Forelimb muscle (tissue), 1 donor: ENCODE data around the gene FOXRED2. TPM values are rescaled to one million over a fixed set of nuclear protein-coding genes. Genes with fewer than 3 reads are reported as not detected.
"Not testable (repeated sequence)": the region's sequence is repeated elsewhere in the genome, so short reads cannot be mapped to it uniquely, and the experiment has no call there.

Source experiments
- DNase-seq: peaks from one replicate; pipeline ENCODE4 v3.0.0-alpha.2; 2013; ENCODE audit warnings: low read depth
- polyA plus RNA-seq: library from polyadenylated mRNA; unstranded; fragments of 120-200 nt; gene quantifications from one replicate; pipeline ENCODE4 v1.2.1, GENCODE V29; 2013; ENCODE audit not compliant: insufficient read length

FOXRED2 gene
- polyA plus RNA-seq, 1 donor = 17.3 TPM

DNA sequence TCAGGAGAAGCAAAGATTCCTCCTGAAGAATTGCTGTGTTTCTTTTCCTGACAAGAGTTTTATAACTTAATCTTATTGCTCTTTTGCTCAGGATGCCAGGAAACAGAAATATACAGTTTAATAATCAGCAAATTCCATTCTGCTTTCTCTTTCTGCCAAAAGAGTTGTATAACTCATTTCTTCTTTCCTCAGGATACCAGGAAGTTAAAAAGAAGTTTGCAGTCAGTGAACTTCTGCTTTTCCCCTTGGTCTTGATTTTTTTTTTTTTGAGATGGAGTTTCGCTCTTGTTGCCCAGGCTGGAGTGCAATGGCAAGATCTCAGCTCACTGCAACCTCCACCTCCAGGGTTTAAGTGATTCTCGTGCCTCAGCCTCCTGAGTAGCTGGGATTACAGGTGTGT is 13.1 kb upstream of the FOXRED2 start:
- DNase-seq = not testable (repeated sequence)

DNA sequence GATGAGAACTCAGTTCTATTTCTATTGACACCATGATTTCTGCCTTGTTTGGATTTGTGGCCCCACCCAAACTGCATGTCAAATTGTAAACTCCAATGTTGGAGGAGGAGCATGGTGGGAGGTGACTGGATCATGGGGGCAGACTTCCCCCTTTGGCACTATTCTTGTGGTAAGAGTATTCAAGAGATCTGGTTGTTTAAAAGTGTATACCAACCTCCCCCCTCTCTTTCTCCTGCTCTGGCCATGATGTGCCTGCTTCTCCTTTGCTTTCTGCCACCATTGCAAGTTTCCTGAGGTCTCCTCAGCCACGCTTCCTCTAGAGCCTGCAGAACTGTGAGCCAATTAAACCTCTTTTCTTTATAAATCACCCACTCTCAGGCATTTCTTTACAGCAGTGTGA is 7.9 kb upstream of the FOXRED2 start:
- no peak for DNase-seq

GRCh38 chr22:36512991-36513390 is 6.2 kb upstream of the FOXRED2 start:
- DNase-seq = no peak

DNA sequence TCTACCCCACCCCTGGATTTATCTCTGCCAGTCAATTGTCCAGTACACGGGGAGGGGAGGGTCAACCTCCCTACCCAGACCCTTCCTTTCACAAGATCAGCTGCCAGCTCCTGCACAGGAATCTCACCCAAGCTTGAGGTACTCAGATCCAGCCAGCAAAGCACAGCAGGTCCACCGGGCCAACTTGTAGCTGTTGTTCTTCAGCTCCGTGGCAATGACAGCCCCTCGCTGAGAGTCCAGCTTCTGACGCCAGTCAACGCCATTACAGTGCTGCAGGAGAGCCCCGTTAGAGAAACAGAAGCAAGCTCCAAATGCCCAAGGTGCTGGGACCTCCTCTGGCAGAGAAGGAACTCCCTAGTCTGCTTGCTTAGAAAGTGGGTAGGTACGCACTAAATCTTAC is 5.5 kb upstream of the FOXRED2 start:
- DNase-seq = no peak

DNA sequence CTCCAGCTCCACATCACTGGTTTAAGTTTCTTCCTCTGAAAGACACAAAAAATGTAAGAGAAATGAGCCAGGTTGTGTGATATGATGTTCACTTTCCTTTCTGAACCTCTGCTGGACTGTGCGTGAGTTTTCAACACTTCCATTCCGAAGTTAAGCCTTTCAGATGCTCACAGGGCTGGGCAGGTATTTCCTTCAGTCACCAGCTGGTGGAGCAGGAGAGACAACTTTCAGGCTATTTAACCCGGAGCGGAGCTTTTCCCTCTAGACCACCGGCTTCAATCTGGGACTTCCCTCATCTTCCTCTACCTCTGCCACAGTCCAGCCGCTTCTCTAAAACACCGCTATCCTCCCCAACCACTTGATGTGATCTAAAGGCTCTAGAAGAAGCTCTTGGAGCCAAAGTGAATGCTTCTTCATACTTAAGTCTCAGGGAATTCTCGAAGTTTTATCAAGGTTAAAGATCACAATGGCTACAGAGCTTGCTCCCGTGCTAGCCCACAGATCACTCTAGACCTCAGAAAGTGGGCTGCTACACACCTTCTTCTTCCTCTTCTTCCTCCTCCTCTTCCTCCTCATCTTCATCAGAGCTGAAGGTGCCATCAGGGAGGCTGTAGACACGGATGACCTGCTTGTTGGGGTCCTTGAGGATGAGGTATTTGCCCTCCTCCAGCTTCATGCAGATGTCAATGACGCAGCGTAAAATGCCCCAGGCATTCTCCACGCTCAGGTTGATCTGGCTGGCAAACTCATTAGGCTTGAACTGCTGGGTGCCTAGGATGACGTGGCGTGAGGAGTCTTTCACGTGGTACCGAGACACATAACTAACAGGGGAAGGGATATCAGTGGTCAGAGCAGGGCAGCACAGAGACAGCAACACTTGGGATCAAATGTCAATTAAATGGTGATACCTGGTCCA is 4.4 kb upstream of the FOXRED2 start:
- no peak for DNase-seq

- no peak for DNase-seq
Measured at GRCh38 chr22:36510384-36510783, 3.5 kb upstream of the FOXRED2 start.

DNA sequence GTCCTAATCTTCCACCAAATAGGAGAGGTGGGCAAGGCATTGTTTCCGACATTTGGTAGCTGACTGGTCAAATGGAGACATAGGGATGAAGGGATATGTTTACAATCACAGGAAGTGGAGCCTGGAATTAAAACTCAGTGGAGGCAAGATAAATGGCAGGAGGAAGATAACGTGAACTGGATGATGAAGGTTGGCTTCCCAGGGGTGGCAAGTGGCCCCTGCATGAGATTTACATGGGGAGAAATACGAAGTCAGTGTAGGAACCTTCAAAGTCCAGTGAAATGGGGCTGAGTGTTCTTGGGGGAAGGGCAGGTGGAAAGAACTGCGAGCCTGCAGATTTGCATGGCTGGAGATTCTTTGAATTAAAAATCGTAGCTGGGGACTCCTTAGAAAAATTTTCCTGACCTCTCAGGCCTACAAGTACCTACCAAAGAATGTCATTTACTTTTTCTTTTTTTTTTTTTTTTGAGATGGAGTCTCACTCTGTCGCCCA is 724 bp upstream of the FOXRED2 start:
- DNase-seq = no peak

DNA sequence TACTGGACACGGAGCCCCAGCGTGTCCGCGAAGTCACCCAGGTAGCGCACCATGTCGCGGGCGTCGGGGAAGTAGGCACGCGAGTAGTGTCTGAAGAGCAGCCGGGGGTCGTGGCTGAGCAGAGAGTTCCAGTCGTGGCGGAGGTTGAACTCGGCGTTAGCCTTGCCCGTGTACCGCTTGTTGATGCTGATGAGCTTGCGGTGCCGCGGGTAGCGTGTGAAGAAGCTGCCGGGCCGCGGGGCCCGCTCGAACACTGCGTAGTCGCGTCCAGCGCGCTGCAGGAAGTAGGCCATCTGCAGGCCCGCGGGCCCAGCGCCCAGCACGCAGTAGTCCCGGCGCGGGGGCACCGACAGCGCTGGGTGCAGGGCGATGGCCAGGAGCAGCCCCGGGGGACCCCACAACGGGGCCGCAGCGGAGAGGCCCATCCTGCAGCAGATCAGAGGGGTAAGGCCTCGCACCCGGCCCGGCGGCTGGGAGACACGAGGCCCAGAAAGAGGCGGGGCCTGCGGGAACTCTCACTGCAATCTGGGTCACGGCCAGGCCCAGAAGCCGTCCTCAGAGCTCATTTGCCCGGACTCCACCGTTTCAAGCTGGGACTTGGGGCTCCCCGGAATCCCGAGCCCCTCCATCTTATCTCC is 723 bp downstream of the FOXRED2 start:
- no peak for DNase-seq

- DNase-seq = no peak
Measured at GRCh38 chr22:36497910-36498665, 8.8 kb downstream of the FOXRED2 start.

GRCh38 chr22:36493690-36494110 is 13.1 kb downstream of the FOXRED2 start:
- DNase-seq = no peak

- DNase-seq = no peak
Measured at GRCh38 chr22:36492109-36492508, 14.7 kb downstream of the FOXRED2 start.

DNA sequence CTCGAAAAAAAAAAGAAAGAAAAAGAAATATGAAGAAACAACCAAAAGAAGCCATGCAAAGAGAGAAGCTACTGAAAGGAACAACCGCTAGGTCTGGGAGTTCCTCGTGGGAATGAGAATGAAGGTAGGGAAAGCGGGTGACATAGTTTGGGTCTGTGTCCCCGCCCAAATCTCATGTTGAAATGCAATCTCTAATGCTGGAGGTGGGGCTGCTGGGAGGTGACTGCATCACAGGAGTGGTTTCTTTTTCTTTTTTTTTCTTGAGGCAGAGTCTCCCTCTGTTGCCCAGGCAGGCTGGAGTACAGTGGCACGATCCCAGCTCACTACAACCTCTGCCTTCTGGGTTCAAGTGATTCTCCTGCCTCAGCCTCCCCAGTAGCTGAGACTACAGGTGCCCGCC is 15.7 kb downstream of the FOXRED2 start:
- DNase-seq = no peak

DNA sequence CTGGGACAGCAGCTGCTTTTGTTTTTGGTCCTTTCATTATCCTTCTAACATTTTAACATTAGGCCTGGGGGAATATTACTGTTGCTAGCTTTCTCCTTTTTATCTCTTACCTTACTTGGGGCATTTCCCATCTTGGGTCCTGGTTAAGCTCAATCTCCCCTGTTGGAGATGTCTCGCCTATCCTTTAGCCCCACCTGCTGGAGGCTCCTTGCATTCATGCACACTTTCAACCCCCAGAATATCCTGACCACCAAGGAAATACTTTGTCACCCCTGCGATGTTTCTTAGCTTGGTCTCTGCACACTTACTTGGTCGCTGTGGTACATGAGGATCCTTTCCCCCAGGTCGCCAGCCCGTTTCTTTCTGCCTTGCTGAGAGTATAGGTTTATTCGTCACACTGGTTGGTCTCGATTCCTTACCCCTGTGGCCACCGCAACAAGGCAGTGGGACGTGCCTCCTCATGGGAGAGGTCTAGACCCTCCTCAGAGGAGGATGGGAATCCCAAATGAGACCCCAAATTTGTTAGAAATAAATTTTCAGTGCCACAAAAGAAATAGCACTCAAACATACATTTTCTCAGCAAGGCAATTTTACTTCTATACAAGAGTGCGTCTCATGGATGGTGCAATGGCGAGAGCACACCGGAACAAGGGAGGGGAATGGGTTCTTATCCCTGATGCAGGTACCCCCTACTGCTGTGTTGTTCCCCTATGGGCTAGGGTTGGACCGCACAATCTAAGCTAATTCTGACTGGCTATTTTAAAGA is 20.0 kb downstream of the FOXRED2 start:
- no peak for DNase-seq

- peak; percentile 87 for DNase-seq
Measured at GRCh38 chr22:36481393-36482168, 25.3 kb downstream of the FOXRED2 start, which contains the start of gene TXN2. Gene TXN2 (minus strand): TSS chr22:36481640. CDS start chr22:36480837, 803 bp downstream.

- peak; percentile 61 for DNase-seq
Measured at GRCh38 chr22:36480941-36481392, 25.9 kb downstream of the FOXRED2 start.

DNA sequence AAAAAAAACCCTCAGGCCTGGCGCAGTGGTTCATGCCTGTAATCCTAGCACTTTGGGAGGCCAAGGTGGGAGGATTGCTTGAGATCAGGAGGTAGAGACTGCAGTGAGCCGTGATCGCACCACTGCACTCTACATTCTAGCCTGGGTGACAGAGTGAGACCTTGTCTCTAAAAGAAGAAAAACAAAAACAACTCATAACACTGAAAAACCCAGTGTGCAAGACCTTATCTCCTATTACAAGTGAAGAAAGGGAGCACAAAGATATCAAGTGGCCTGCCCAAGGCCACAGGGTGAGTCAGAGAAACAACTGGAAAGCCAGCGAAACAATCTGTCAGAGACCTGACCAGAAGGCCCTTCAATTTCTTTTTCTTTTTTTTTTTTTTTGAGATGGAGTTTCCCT is 27.9 kb downstream of the FOXRED2 start:
- DNase-seq = no peak

DNA sequence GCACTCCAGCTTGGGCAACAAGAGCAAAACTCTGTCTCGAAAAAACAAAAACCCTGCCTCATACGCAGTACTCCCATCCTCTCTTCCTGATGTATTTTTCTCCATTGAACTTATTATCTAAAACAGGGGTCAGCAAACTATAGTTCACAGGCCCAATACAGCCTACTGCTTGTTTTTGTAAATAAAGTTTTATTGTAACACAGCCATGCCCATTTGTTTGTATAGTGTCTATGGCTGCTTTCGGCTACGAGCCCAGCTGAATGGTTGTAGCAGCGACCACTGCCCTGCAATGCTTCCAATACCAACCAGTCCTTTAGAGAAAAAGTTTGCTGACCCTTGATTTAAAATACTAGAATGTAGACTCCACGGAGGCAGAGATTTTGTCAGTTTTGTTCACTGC is 31.5 kb downstream of the FOXRED2 start:
- no peak for DNase-seq

GRCh38 chr22:36472689-36473088 is 34.2 kb downstream of the FOXRED2 start:
- DNase-seq = no peak

DNA sequence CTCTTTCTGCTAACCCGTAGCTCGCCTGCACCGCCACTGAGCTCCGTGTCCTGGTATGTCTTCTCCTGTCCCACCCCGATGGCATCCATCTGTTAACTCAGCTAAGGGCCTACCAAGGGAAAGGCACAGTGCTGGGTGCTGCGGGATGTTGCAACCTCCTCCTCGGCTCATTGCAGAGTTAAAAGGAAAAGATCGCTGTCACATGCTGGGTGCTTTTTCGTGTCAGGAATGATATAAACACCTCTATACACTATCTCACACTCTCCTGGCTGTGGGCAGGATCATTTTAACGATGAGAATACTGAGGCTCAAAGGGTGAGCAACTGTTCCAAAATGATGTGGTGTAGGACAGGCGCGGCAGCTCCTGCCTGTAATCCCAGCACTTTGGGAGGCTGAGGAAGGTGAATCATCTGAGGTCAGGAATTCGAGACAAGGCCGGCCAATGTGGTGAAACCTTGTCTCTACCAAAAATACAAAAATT is 35.5 kb downstream of the FOXRED2 start:
- no peak for DNase-seq

GRCh38 chr22:36470994-36471331 is 35.9 kb downstream of the FOXRED2 start:
- no peak for DNase-seq
